Activated naive CD4-positive, alpha-beta T cell treated with anti-CD3 and anti-CD28 coated beads, Interleukin-2, amount 50 U/mL, for 24 hours (primary cell): ENCODE data around the gene ZBED3.
"Not testable (repeated sequence)": the region's sequence is repeated elsewhere in the genome, so short reads cannot be mapped to it uniquely, and the experiment has no call there.

Experiments used
- H3K27ac Mint-ChIP-seq: one replicate; pipeline ENCODE4 v1.8.0; 2021; ENCODE audit warnings: mild to moderate bottlenecking, mixed read lengths
- H3K27me3 Mint-ChIP-seq: one replicate; pipeline ENCODE4 v1.8.0; 2021; ENCODE audit warnings: mixed read lengths
- H3K36me3 Mint-ChIP-seq: one replicate; pipeline ENCODE4 v1.8.0; 2021; ENCODE audit warnings: mixed read lengths
- H3K4me1 Mint-ChIP-seq: one replicate; pipeline ENCODE4 v1.8.0; 2021; ENCODE audit warnings: mixed read lengths
- H3K4me3 Mint-ChIP-seq: one replicate; pipeline ENCODE4 v1.8.0; 2021; ENCODE audit warnings: mild to moderate bottlenecking, mixed read lengths
- H3K9me3 Mint-ChIP-seq: one replicate; pipeline ENCODE4 v1.8.0; 2021; ENCODE audit warnings: mixed read lengths

ZBED3 gene

GRCh38 chr5:77086689-77087483, at the start of gene ZBED3:
TSS of gene ZBED3 (minus strand) at chr5:77087285. CDS start at chr5:77077878, 9,407 bp downstream.
- Mint-ChIP-seq H3K9me3 (no peaks in the 10 kb centered on the region), H3K27ac (peak within 1 kb of the TSS; percentile 92), H3K4me3 (peak within 1 kb of the TSS; percentile 93), H3K4me1 (peaks cover 22% of the 10 kb centered on the region), H3K36me3 (peaks cover 4% of the 10 kb centered on the region), H3K27me3 (no peaks in the 10 kb centered on the region)

- Mint-ChIP-seq H3K4me1 (no peaks in the 10 kb centered on the region), H3K27ac (no peak overlapping the region), H3K27me3 (peaks cover 4% of the 10 kb centered on the region), H3K4me3 (no peak overlapping the region), H3K36me3 (no peaks in the 10 kb centered on the region), H3K9me3 (no peaks in the 10 kb centered on the region)
Measured at GRCh38 chr5:77133061-77133758, 46.1 kb upstream of the ZBED3 start.

- H3K27ac Mint-ChIP-seq = no peak overlapping the region
- H3K4me1 Mint-ChIP-seq = no peaks in the 10 kb centered on the region
- no peaks in the 10 kb centered on the region for H3K9me3 Mint-ChIP-seq
- H3K36me3 Mint-ChIP-seq = no peaks in the 10 kb centered on the region
- H3K4me3 Mint-ChIP-seq = no peak overlapping the region
- H3K27me3 Mint-ChIP-seq = peaks cover 4% of the 10 kb centered on the region
Measured at GRCh38 chr5:77131361-77131760, 44.3 kb upstream of the ZBED3 start.

GRCh38 chr5:77129391-77129990, 42.4 kb upstream of the ZBED3 start:
- Mint-ChIP-seq H3K27me3 (peaks cover 4% of the 10 kb centered on the region), H3K4me1 (no peaks in the 10 kb centered on the region), H3K4me3 (no peak overlapping the region), H3K36me3 (no peaks in the 10 kb centered on the region), H3K9me3 (no peaks in the 10 kb centered on the region), H3K27ac (no peak overlapping the region)

GRCh38 chr5:77128411-77129061, 41.5 kb upstream of the ZBED3 start:
- Mint-ChIP-seq H3K36me3 (peaks cover 3% of the 10 kb centered on the region), H3K9me3 (no peaks in the 10 kb centered on the region), H3K27me3 (peaks cover 4% of the 10 kb centered on the region), H3K4me3 (no peak overlapping the region), H3K27ac (no peak overlapping the region), H3K4me1 (no peaks in the 10 kb centered on the region)

- Mint-ChIP-seq H3K4me1 (no peaks in the 10 kb centered on the region), H3K9me3 (no peaks in the 10 kb centered on the region), H3K4me3 (no peak overlapping the region), H3K27ac (no peak overlapping the region), H3K27me3 (no peaks in the 10 kb centered on the region), H3K36me3 (peaks cover 4% of the 10 kb centered on the region)
Measured at GRCh38 chr5:77123057-77123456, 36.0 kb upstream of the ZBED3 start.

- no peak overlapping the region for H3K27ac Mint-ChIP-seq
- no peaks in the 10 kb centered on the region for H3K9me3 Mint-ChIP-seq
- peaks cover 4% of the 10 kb centered on the region for H3K36me3 Mint-ChIP-seq
Measured at GRCh38 chr5:77120706-77121105, 33.6 kb upstream of the ZBED3 start.

GRCh38 chr5:77120086-77120485, 33.0 kb upstream of the ZBED3 start:
- Mint-ChIP-seq H3K27me3 (no peaks in the 10 kb centered on the region), H3K4me1 (no peaks in the 10 kb centered on the region), H3K27ac (no peak overlapping the region), H3K4me3 (no peak overlapping the region), H3K36me3 (peaks cover 4% of the 10 kb centered on the region), H3K9me3 (no peaks in the 10 kb centered on the region)

More at GRCh38 chr5:77120706-77121105, 33.6 kb upstream of the ZBED3 start:
- H3K27me3 Mint-ChIP-seq = no peaks in the 10 kb centered on the region
- no peak overlapping the region for H3K4me3 Mint-ChIP-seq
- H3K4me1 Mint-ChIP-seq = no peaks in the 10 kb centered on the region

- no peaks in the 10 kb centered on the region for H3K9me3 Mint-ChIP-seq
Measured at GRCh38 chr5:77117161-77117560, 30.1 kb upstream of the ZBED3 start.

GRCh38 chr5:77107035-77107434, 19.9 kb upstream of the ZBED3 start:
- not testable (repeated sequence) for H3K27ac Mint-ChIP-seq, H3K9me3 Mint-ChIP-seq, H3K27me3 Mint-ChIP-seq, H3K36me3 Mint-ChIP-seq, H3K4me1 Mint-ChIP-seq, H3K4me3 Mint-ChIP-seq

More at GRCh38 chr5:77117161-77117560, 30.1 kb upstream of the ZBED3 start:
- no peak overlapping the region for H3K27ac Mint-ChIP-seq
- peaks cover 2% of the 10 kb centered on the region for H3K27me3 Mint-ChIP-seq
- no peaks in the 10 kb centered on the region for H3K4me1 Mint-ChIP-seq
- peaks cover 4% of the 10 kb centered on the region for H3K36me3 Mint-ChIP-seq
- no peak overlapping the region for H3K4me3 Mint-ChIP-seq

GRCh38 chr5:77104813-77105212, 17.7 kb upstream of the ZBED3 start:
- Mint-ChIP-seq H3K27ac (no peak overlapping the region), H3K36me3 (no peaks in the 10 kb centered on the region), H3K4me3 (no peak overlapping the region), H3K4me1 (no peaks in the 10 kb centered on the region), H3K27me3 (no peaks in the 10 kb centered on the region), H3K9me3 (no peaks in the 10 kb centered on the region)

- Mint-ChIP-seq H3K9me3 (no peaks in the 10 kb centered on the region), H3K27ac (no peak overlapping the region), H3K27me3 (no peaks in the 10 kb centered on the region), H3K36me3 (no peaks in the 10 kb centered on the region), H3K4me1 (no peaks in the 10 kb centered on the region), H3K4me3 (no peak overlapping the region)
Measured at GRCh38 chr5:77103457-77103856, 16.4 kb upstream of the ZBED3 start.

- Mint-ChIP-seq H3K27me3 (no peaks in the 10 kb centered on the region), H3K4me3 (no peak overlapping the region), H3K36me3 (no peaks in the 10 kb centered on the region), H3K27ac (no peak overlapping the region), H3K4me1 (no peaks in the 10 kb centered on the region), H3K9me3 (no peaks in the 10 kb centered on the region)
Measured at GRCh38 chr5:77102549-77102948, 15.5 kb upstream of the ZBED3 start.

GRCh38 chr5:77101298-77101697, 14.2 kb upstream of the ZBED3 start:
- no peaks in the 10 kb centered on the region for H3K9me3 Mint-ChIP-seq
- no peak overlapping the region for H3K4me3 Mint-ChIP-seq
- no peaks in the 10 kb centered on the region for H3K36me3 Mint-ChIP-seq
- H3K27ac Mint-ChIP-seq = no peak overlapping the region
- H3K4me1 Mint-ChIP-seq = no peaks in the 10 kb centered on the region
- no peaks in the 10 kb centered on the region for H3K27me3 Mint-ChIP-seq

GRCh38 chr5:77095189-77095588, 8.1 kb upstream of the ZBED3 start:
- Mint-ChIP-seq H3K27me3 (peaks cover 3% of the 10 kb centered on the region), H3K27ac (no peak overlapping the region), H3K4me3 (no peak overlapping the region), H3K9me3 (no peaks in the 10 kb centered on the region), H3K36me3 (no peaks in the 10 kb centered on the region), H3K4me1 (no peaks in the 10 kb centered on the region)
